Gastroesophageal sphincter (tissue), 4 donors: Measurements from ENCODE around the gene AFF2. TPM values are rescaled to one million over a fixed set of nuclear protein-coding genes. Genes with fewer than 3 reads are reported as not detected.

Source experiments
- ATAC-seq: fragments of 150-250 bp; one replicate; pipeline ENCODE4 v1.9.1; 2016; ENCODE audit warnings: mild to moderate bottlenecking, moderate library complexity
- H3K27ac ChIP-seq, 4 donors: fragments of 200-600 bp; sonication (generic) in 3 of 4; 1 replicate in 3 of 4; 2 replicates in 1 of 4; pipeline ENCODE4 v1.5.1; 2016 to 2019
- H3K27me3 ChIP-seq: fragments of 200-600 bp; sonication (generic); one replicate; pipeline ENCODE4 v1.5.1; 2019
- H3K36me3 ChIP-seq, 2 donors: fragments of 200-600 bp; sonication (generic); one replicate each; pipeline ENCODE4 v1.5.1; 2019; ENCODE audit warnings: control low read depth in 1 of 2
- H3K4me1 ChIP-seq, 3 donors: fragments of 200-600 bp; sonication (generic); 1 replicate in 2 of 3; 2 replicates in 1 of 3; pipeline ENCODE4 v1.5.1; 2016 to 2019; ENCODE audit warnings: control low read depth in 2 of 3
- H3K4me3 ChIP-seq, 2 donors: fragments of 200-600 bp; sonication (generic); one replicate each; pipeline ENCODE4 v1.5.1; 2019; ENCODE audit warnings: mild to moderate bottlenecking in 1 of 2, moderate library complexity in 1 of 2
- H3K9me3 ChIP-seq, 3 donors: fragments of 200-600 bp; sonication (generic); one replicate each; pipeline ENCODE4 v1.5.1; 2017 to 2019; ENCODE audit warnings: control low read depth in 2 of 3
- CTCF ChIP-seq, 4 experiments: fragments of 200-600 bp in 2 of 4; fragments of 450-650 bp in 2 of 4; sonication (generic) in 1 of 4; IDR thresholded peaks; one replicate each; pipeline ENCODE4 v1.5.1; 2017 to 2019; ENCODE audit warnings: antibody characterized with exemption in 4 of 4, mild to moderate bottlenecking in 2 of 4, moderate library complexity in 2 of 4
- EP300 ChIP-seq: sonication (generic); formaldehyde crosslinking; IDR thresholded peaks from one replicate; pipeline ENCODE4 v1.6.1; 2017; ENCODE audit warnings: antibody characterized with exemption, mild to moderate bottlenecking
- POLR2A ChIP-seq, 2 donors: fragments of 450-650 bp; IDR thresholded peaks; one replicate each; pipeline ENCODE4 v1.6.1; 2017; ENCODE audit warnings: antibody characterized with exemption in 2 of 2, mild to moderate bottlenecking in 2 of 2, moderate library complexity in 1 of 2
- POLR2AphosphoS5 ChIP-seq: sonication (generic); formaldehyde crosslinking; IDR thresholded peaks from one replicate; pipeline ENCODE4 v1.6.1; 2017; ENCODE audit warnings: antibody characterized with exemption
- WGBS, 2 donors: methylation state at CpG; one replicate each; pipeline ENCODE4 v1.1.5; 2018; ENCODE audit warnings: low coverage in 1 of 2; 5-methylcytosine and 5-hydroxymethylcytosine counted together
- total RNA-seq, 4 donors: library from RNA; depleted of rRNA; stranded (reverse); fragments of >200 nt; gene quantifications; one replicate each; pipeline ENCODE4 v1.1.0, GENCODE V29; 2016

Gene AFF2
- total RNA-seq, 4 donors from 2014 or later, result 1.6 to 6.1 (median 3.6) TPM

- Histone ChIP-seq H3K27ac (no peak overlapping the region), H3K4me1 (no peaks in the 10 kb centered on the region), H3K27me3 (no peaks in the 10 kb centered on the region), H3K9me3 (no peaks in the 10 kb centered on the region), H3K4me3 (no peak overlapping the region), H3K36me3 (no peaks in the 10 kb centered on the region)
- WGBS, 2 donors, result 76 to 84% methylated on average over 6 of the region's 6 CpGs
- no peak for TF ChIP-seq POLR2A (IDR thresholded peaks at IDR 0.05)
- TF ChIP-seq CTCF (IDR thresholded peaks at IDR 0.05), result no peak
- TF ChIP-seq POLR2AphosphoS5, result no peak
- TF ChIP-seq EP300, result no peak
- ATAC-seq, result no peak
Observed at GRCh38 chrX:148576396-148576795, 76.0 kb downstream of the AFF2 start.

GRCh38 chrX:148577741-148578140 is 77.3 kb downstream of the AFF2 start:
- no peaks in the 10 kb centered on the region for H3K27me3 ChIP-seq
- WGBS, 2 donors, result 73 to 100% methylated on average over 1 to 3 of the region's 3 CpGs
- TF ChIP-seq POLR2A (IDR thresholded peaks at IDR 0.05) (no peak), EP300 (no peak), CTCF (IDR thresholded peaks at IDR 0.05) (no peak), POLR2AphosphoS5 (no peak)
- no peaks in the 10 kb centered on the region for H3K4me1 ChIP-seq
- H3K9me3 ChIP-seq, result no peaks in the 10 kb centered on the region
- ATAC-seq, result no peak
- H3K27ac ChIP-seq, result no peak overlapping the region
- H3K36me3 ChIP-seq, result no peaks in the 10 kb centered on the region
- H3K4me3 ChIP-seq, result no peak overlapping the region

- H3K27me3 ChIP-seq, result no peaks in the 10 kb centered on the region
- H3K4me3 ChIP-seq, result no peak overlapping the region
- H3K9me3 ChIP-seq, result no peaks in the 10 kb centered on the region
- no peak for ATAC-seq
- H3K36me3 ChIP-seq, result no peaks in the 10 kb centered on the region
- H3K4me1 ChIP-seq, result no peaks in the 10 kb centered on the region
- H3K27ac ChIP-seq, result no peak overlapping the region
- WGBS, 2 donors, result 0% methylated on average over 1 of the region's 1 CpG
- no peak for TF ChIP-seq POLR2AphosphoS5
- no peak for TF ChIP-seq EP300
- no peak for TF ChIP-seq POLR2A (IDR thresholded peaks at IDR 0.05)
- no peak for TF ChIP-seq CTCF (IDR thresholded peaks at IDR 0.05)
Observed at GRCh38 chrX:148580016-148580415, 79.6 kb downstream of the AFF2 start.

- H3K27ac ChIP-seq, result no peak overlapping the region
- no peaks in the 10 kb centered on the region for H3K4me1 ChIP-seq
- H3K4me3 ChIP-seq, result no peak overlapping the region
- H3K36me3 ChIP-seq, result no peaks in the 10 kb centered on the region
- TF ChIP-seq POLR2AphosphoS5, result no peak
- TF ChIP-seq EP300, result no peak
- TF ChIP-seq CTCF (IDR thresholded peaks at IDR 0.05), result no peak
- TF ChIP-seq POLR2A (IDR thresholded peaks at IDR 0.05), result no peak
- no peaks in the 10 kb centered on the region for H3K9me3 ChIP-seq
- H3K27me3 ChIP-seq, result no peaks in the 10 kb centered on the region
- ATAC-seq, result no peak
Observed at GRCh38 chrX:148582353-148582752, 81.9 kb downstream of the AFF2 start.

GRCh38 chrX:148588649-148589310 is 88.4 kb downstream of the AFF2 start:
- Histone ChIP-seq H3K9me3 (no peaks in the 10 kb centered on the region), H3K27me3 (no peaks in the 10 kb centered on the region), H3K36me3 (no peaks in the 10 kb centered on the region), H3K4me1 (no peaks in the 10 kb centered on the region), H3K27ac (no peak overlapping the region), H3K4me3 (no peak overlapping the region)
- no peak for ATAC-seq
- TF ChIP-seq EP300, result no peak
- TF ChIP-seq POLR2AphosphoS5, result no peak
- TF ChIP-seq POLR2A (IDR thresholded peaks at IDR 0.05), result no peak
- WGBS, 2 donors, result 50 to 54% methylated on average over 2 of the region's 6 CpGs
